A549 (cell line): Measurements from ENCODE around the gene MEGF9. TPM values are rescaled to one million over a fixed set of nuclear protein-coding genes. Genes with fewer than 3 reads are reported as not detected.

ENCODE experiments used
- ATAC-seq, 2 experiments: fragments of 200-7000 bp in 1 of 2; fragments of >200 bp in 1 of 2; cut with Nextera tagmentation in 1 of 2; cut with Tn5 transposase in 1 of 2; 3 replicates each; pipeline versions ENCODE4 v1.8.0 to v1.9.1; 2018 to 2020; ENCODE audit warnings: mild to moderate bottlenecking in 1 of 2, moderate library complexity in 1 of 2
- CTCF ChIA-PET: fragments of 300-600 bp; sonication (Branson Sonifier 250); formaldehyde crosslinking; extraction: SDS; loops from one replicate; lab custom pipeline; 2021; ENCODE audit warnings: antibody characterized with exemption, inconsistent platforms; lab: Yijun Ruan, JAX
- POLR2A ChIA-PET: fragments of 350-600 bp; formaldehyde crosslinking; extraction: SDS; loops from one replicate; lab custom pipeline; 2021; ENCODE audit warnings: antibody characterized with exemption, inconsistent platforms; lab: Yijun Ruan, JAX
- DNase-seq, 2 experiments: peaks; one replicate each; pipeline versions ENCODE4 v3.0.0 to v3.0.0-alpha.2; 2011 to 2016; ENCODE audit warnings: low read depth in 1 of 2, low spot score in 1 of 2
- FAIRE-seq: peaks from 2 replicates; lab custom pipeline; 2011; peaks lifted over from hg19 to GRCh38; lab: Jason Lieb, UNC
- H3K27ac ChIP-seq, 2 experiments: fragments of >200 bp; sonication (Bioruptor Twin); formaldehyde crosslinking; 3 replicates each; pipeline ENCODE4 v1.5.1; 2016 to 2017
- H3K4me1 ChIP-seq: fragments of >200 bp; sonication (Bioruptor Twin); formaldehyde crosslinking; 3 replicates; pipeline ENCODE4 v1.6.1; 2016
- H3K4me2 ChIP-seq: fragments of >200 bp; sonication (Bioruptor Twin); formaldehyde crosslinking; 3 replicates; pipeline ENCODE4 v1.6.1; 2016
- H3K4me3 ChIP-seq: fragments of >200 bp; sonication (Bioruptor Twin); formaldehyde crosslinking; 3 replicates; pipeline ENCODE4 v1.5.1; 2016
- H3K9me3 ChIP-seq: fragments of >200 bp; sonication (Bioruptor Twin); formaldehyde crosslinking; 3 replicates; pipeline ENCODE4 v1.6.1; 2016
- CBX2 ChIP-seq: fragments of 200-600 bp; sonication (generic); IDR thresholded peaks from 2 replicates; pipeline ENCODE4 v1.6.1; 2016; ENCODE audit warnings: low read depth, mild to moderate bottlenecking, borderline replicate concordance
- FOSL2 ChIP-seq, 2 experiments: fragments of 450-650 bp in 1 of 2; fragments of >200 bp in 1 of 2; sonication (Bioruptor Twin) in 1 of 2; formaldehyde crosslinking; IDR thresholded peaks; 2 replicates each; pipeline versions ENCODE4 v1.5.0 to v1.6.1; 2016 to 2020; ENCODE audit warnings: mild to moderate bottlenecking in 1 of 2, moderate library complexity in 1 of 2
- FOXS1 ChIP-seq: fragments of 250-450 bp; sonication (Bioruptor Pico); IDR thresholded peaks from 2 replicates; pipeline ENCODE4 v1.5.0; 2020; ENCODE audit warnings: mild to moderate bottlenecking, moderate library complexity
- HEYL ChIP-seq: fragments of 250-450 bp; sonication (Bioruptor Pico); IDR thresholded peaks from 2 replicates; pipeline ENCODE4 v1.8.0; 2021; ENCODE audit warnings: mild to moderate bottlenecking, moderate library complexity
- HOXA7 ChIP-seq: fragments of 250-450 bp; sonication (Bioruptor Pico); IDR thresholded peaks from 2 replicates; pipeline ENCODE4 v1.5.0; 2020; ENCODE audit warnings: mild to moderate bottlenecking, moderate library complexity
- HOXB5 ChIP-seq: fragments of 250-450 bp; sonication (Bioruptor Pico); IDR thresholded peaks from 2 replicates; pipeline ENCODE4 v1.5.0; 2020; ENCODE audit warnings: mild to moderate bottlenecking, moderate library complexity
- JUNB ChIP-seq: fragments of >200 bp; sonication (Bioruptor Twin); formaldehyde crosslinking; IDR thresholded peaks from 2 replicates; pipeline ENCODE4 v1.6.1; 2016
- KDM1A ChIP-seq: fragments of 200-600 bp; sonication (generic); IDR thresholded peaks from 2 replicates; pipeline ENCODE4 v1.6.1; 2016; ENCODE audit warnings: low read depth, mild to moderate bottlenecking
- NFE2L2 ChIP-seq: fragments of 150-350 bp; conservative IDR thresholded peaks from 2 replicates; pipeline ENCODE4 v1.6.1; 2014; ENCODE audit warnings: low read length
- PHF8 ChIP-seq: fragments of 200-600 bp; sonication (generic); IDR thresholded peaks from 2 replicates; pipeline ENCODE4 v1.6.1; 2016; ENCODE audit warnings: low read depth, mild to moderate bottlenecking, antibody characterized with exemption, moderate library complexity, borderline replicate concordance
- POLR2A ChIP-seq: IDR thresholded peaks from 2 replicates; pipeline ENCODE4 v1.6.1; 2012; ENCODE audit warnings: mild to moderate bottlenecking, low read length
- RAD21 ChIP-seq, 2 experiments: fragments of >200 bp in 1 of 2; sonication (Bioruptor Twin) in 1 of 2; formaldehyde crosslinking in 1 of 2; IDR thresholded peaks in 1 of 2; conservative IDR thresholded peaks in 1 of 2; 2 replicates in 1 of 2; 3 replicates in 1 of 2; pipeline ENCODE4 v1.6.1; 2012 to 2018; ENCODE audit warnings: inconsistent platforms in 1 of 2
- SREBF2 ChIP-seq: fragments of 450-650 bp; IDR thresholded peaks from 2 replicates; pipeline ENCODE4 v1.6.1; 2014; ENCODE audit warnings: mild to moderate bottlenecking, moderate library complexity
- ZC3H11A ChIP-seq: fragments of 450-650 bp; IDR thresholded peaks from 2 replicates; pipeline ENCODE4 v1.6.1; 2014; ENCODE audit warnings: antibody characterized with exemption, mild to moderate bottlenecking
- ZFP36 ChIP-seq: fragments of 450-650 bp; IDR thresholded peaks from 2 replicates; pipeline ENCODE4 v1.6.1; 2014; ENCODE audit warnings: borderline replicate concordance; ENCODE audit not compliant: partially characterized antibody
- WGBS: methylation state at CpG from one replicate; pipeline ENCODE4 v1.1.6; 2017; ENCODE audit errors: missing lambda C conversion rate; 5-methylcytosine and 5-hydroxymethylcytosine counted together
- polyA plus RNA-seq, 4 experiments: library from polyadenylated mRNA; depleted of rRNA in 3 of 4; stranded (reverse); fragments of >200 nt; fragmentation: RNase III in 1 of 4; extraction: RNeasy Plus Mini Kit Qiagen cat#74134 plus additional on column Dnase treatment in 1 of 4; gene quantifications; 2 replicates in 3 of 4; 3 replicates in 1 of 4; pipeline ENCODE4 v1.2.3, GENCODE V29; 2011 to 2017
- TF ChIP-seq, protein P1 (sequence below): fragments of >200 bp; sonication (Bioruptor Twin); formaldehyde crosslinking; IDR thresholded peaks from 3 replicates; pipeline ENCODE4 v1.5.1; 2016
- TF ChIP-seq, protein P2 (sequence below): fragments of >200 bp; sonication (Bioruptor Twin); formaldehyde crosslinking; IDR thresholded peaks from 2 replicates; pipeline ENCODE4 v1.6.1; 2016
- TF ChIP-seq, protein P3 (sequence below): fragments of 250-450 bp; sonication (Bioruptor Pico); IDR thresholded peaks from 2 replicates; pipeline ENCODE4 v1.5.0; 2021; ENCODE audit warnings: mild to moderate bottlenecking, moderate library complexity, borderline replicate concordance
- TF ChIP-seq, protein P4 (sequence below): IDR thresholded peaks from 2 replicates; pipeline ENCODE4 v1.6.1; 2012; ENCODE audit warnings: low read depth, borderline replicate concordance
- TF ChIP-seq, protein P5 (sequence below): IDR thresholded peaks from 2 replicates; pipeline ENCODE4 v1.6.1; 2012

Gene MEGF9
- polyA plus RNA-seq, 2 of the 4 experiments (the other 2 are of a cell fraction): 25.7 to 33.4 TPM

DNA sequence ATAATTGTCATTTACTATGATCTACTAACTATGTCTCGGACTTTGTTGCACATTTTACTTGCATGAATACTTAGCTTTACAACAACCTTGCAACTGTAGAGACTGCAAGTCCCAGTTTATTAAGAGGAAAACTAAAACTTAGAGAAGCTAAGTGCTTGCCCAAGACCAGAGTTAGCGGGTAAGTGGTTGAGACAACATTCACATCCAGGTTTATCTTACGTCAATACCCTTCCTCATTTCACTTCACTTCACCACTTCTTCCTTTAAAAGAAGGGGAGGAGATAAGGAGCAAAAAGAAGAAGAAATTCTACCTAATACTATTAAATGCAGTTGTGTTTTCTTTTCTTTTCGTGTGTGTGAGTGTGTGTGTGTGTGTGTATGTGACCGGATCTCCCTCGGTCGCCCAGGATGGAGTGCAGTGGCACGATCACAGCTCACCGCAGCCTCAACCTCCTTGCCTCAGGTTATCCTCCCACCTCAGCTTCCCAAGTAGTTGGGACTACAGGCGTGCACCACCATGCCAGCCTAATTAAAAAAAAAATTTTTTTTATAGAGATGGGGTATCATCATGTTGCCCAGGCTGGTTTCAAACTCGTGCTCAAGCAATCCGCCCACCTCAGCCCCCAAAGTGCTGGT, 37.4 kb downstream of the MEGF9 start:
- TF ChIP-seq ZFP36 (no peak), HOXA7 (no peak), RAD21 (conservative IDR thresholded peaks at IDR 0.05 in 1 of 2, IDR thresholded peaks at IDR 0.05 in 1 of 2) (no peak), FOSL2 (IDR thresholded peaks at IDR 0.05) (no peak), FOSL2 (CRISPR knock-in tag; IDR thresholded peaks at IDR 0.05) (no peak), CBX2 (no peak), ZC3H11A (no peak), NFE2L2 (no peak)
- TF ChIP-seq, protein P1, sequence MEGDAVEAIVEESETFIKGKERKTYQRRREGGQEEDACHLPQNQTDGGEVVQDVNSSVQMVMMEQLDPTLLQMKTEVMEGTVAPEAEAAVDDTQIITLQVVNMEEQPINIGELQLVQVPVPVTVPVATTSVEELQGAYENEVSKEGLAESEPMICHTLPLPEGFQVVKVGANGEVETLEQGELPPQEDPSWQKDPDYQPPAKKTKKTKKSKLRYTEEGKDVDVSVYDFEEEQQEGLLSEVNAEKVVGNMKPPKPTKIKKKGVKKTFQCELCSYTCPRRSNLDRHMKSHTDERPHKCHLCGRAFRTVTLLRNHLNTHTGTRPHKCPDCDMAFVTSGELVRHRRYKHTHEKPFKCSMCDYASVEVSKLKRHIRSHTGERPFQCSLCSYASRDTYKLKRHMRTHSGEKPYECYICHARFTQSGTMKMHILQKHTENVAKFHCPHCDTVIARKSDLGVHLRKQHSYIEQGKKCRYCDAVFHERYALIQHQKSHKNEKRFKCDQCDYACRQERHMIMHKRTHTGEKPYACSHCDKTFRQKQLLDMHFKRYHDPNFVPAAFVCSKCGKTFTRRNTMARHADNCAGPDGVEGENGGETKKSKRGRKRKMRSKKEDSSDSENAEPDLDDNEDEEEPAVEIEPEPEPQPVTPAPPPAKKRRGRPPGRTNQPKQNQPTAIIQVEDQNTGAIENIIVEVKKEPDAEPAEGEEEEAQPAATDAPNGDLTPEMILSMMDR: no peak
- TF ChIP-seq, protein P2, sequence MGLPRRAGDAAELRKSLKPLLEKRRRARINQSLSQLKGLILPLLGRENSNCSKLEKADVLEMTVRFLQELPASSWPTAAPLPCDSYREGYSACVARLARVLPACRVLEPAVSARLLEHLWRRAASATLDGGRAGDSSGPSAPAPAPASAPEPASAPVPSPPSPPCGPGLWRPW: no peak
- TF ChIP-seq, protein P3, sequence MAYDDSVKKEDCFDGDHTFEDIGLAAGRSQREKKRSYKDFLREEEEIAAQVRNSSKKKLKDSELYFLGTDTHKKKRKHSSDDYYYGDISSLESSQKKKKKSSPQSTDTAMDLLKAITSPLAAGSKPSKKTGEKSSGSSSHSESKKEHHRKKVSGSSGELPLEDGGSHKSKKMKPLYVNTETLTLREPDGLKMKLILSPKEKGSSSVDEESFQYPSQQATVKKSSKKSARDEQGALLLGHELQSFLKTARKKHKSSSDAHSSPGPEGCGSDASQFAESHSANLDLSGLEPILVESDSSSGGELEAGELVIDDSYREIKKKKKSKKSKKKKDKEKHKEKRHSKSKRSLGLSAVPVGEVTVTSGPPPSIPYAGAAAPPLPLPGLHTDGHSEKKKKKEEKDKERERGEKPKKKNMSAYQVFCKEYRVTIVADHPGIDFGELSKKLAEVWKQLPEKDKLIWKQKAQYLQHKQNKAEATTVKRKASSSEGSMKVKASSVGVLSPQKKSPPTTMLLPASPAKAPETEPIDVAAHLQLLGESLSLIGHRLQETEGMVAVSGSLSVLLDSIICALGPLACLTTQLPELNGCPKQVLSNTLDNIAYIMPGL (CRISPR knock-in tag): no peak
- TF ChIP-seq, protein P4, sequence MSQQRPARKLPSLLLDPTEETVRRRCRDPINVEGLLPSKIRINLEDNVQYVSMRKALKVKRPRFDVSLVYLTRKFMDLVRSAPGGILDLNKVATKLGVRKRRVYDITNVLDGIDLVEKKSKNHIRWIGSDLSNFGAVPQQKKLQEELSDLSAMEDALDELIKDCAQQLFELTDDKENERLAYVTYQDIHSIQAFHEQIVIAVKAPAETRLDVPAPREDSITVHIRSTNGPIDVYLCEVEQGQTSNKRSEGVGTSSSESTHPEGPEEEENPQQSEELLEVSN: no peak
- TF ChIP-seq, protein P5, sequence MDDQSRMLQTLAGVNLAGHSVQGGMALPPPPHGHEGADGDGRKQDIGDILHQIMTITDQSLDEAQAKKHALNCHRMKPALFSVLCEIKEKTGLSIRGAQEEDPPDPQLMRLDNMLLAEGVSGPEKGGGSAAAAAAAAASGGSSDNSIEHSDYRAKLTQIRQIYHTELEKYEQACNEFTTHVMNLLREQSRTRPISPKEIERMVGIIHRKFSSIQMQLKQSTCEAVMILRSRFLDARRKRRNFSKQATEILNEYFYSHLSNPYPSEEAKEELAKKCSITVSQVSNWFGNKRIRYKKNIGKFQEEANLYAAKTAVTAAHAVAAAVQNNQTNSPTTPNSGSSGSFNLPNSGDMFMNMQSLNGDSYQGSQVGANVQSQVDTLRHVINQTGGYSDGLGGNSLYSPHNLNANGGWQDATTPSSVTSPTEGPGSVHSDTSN: no peak
- peaks cover 34% of the 10 kb centered on the region for H3K4me1 ChIP-seq
- ATAC-seq (no peak), DNase-seq (no peak), FAIRE-seq (no peak)
- ChIA-PET POLR2A (no interaction called here), CTCF (interaction anchor here (1.8 kb wide), 1 partner anchor 57 kb away, joined by 5 read pairs; no protein-coding TSS in a partner anchor)
- H3K9me3 ChIP-seq: no peaks in the 10 kb centered on the region
- H3K27ac ChIP-seq: no peak overlapping the region
- 92% methylated on average over 12 of the region's 12 CpGs for WGBS
- H3K4me2 ChIP-seq: no peak overlapping the region
- no peak overlapping the region for H3K4me3 ChIP-seq

DNA sequence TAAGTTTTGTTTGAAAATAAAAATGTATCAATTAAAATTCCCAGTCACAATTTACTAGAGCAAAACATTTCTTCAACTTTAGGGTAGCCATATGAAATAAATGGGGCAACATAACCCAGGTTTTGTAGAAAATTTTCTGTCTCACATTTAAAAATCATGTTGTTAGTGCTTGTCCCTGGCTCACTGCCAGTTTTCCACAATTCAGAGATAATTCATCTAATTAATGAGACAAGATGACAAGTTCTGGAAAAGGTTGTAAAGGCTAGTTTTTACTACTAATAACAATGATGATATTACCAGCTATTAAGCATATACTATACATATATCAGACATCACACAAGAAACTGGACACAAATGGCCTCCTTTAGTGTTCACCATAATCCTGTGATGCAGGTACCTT, 45.9 kb downstream of the MEGF9 start:
- TF ChIP-seq HEYL (CRISPR knock-in tag): no peak
- TF ChIP-seq JUNB: no peak
- no peak for TF ChIP-seq KDM1A
- TF ChIP-seq, protein P1: no peak
- TF ChIP-seq RAD21 (conservative IDR thresholded peaks at IDR 0.05 in 1 of 2, IDR thresholded peaks at IDR 0.05 in 1 of 2): no peak
- no peak for TF ChIP-seq PHF8
- TF ChIP-seq ZFP36: no peak
- TF ChIP-seq, protein P2: no peak
- TF ChIP-seq FOXS1 (CRISPR knock-in tag): no peak
- TF ChIP-seq POLR2A: no peak
- no peak for TF ChIP-seq SREBF2
- no peak for TF ChIP-seq HOXB5 (CRISPR knock-in tag)
- Histone ChIP-seq H3K4me1 (peaks cover 34% of the 10 kb centered on the region), H3K4me3 (no peak overlapping the region), H3K4me2 (peak overlapping the region; percentile 16; the same call in 2 of the 3 replicates), H3K9me3 (peaks cover 9% of the 10 kb centered on the region; the same call in 2 of the 3 replicates), H3K27ac (peak overlapping the region in 1 of 2 experiments; percentile 38; a peak in 3 of 6 replicates)
- ATAC-seq: no peak; a peak in 1 of 6 replicates
- ChIA-PET POLR2A (no interaction called here), CTCF (interaction anchor here (1.3 kb wide), 1 partner anchor 12 kb away, joined by 3 read pairs; no protein-coding TSS in a partner anchor)
- DNase-seq: no peak
- FAIRE-seq: no peak
